Astrocyte (in vitro differentiated cells and primary cell): ENCODE measurements around the gene CDK6. TPM values are rescaled to one million over a fixed set of nuclear protein-coding genes. Genes with fewer than 3 reads are reported as not detected.
"Not testable (repeated sequence)": the region's sequence is repeated elsewhere in the genome, so short reads cannot be mapped to it uniquely, and the experiment has no call there.

Experiments
- DNase-seq: peaks from one replicate; pipeline ENCODE4 v3.0.0-alpha.2; 2010; ENCODE audit warnings: low read depth
- FAIRE-seq: peaks from 2 replicates; lab custom pipeline; 2011; peaks lifted over from hg19 to GRCh38; lab: Jason Lieb, UNC
- H2AFZ ChIP-seq: 2 replicates; pipeline ENCODE4 v1.6.0; 2012; ENCODE audit warnings: low read depth, low read length, inconsistent platforms
- H3K27ac ChIP-seq: 2 replicates; pipeline ENCODE4 v1.5.1; 2011; ENCODE audit warnings: low read depth, low read length, inconsistent platforms
- H3K27me3 ChIP-seq: 2 replicates; pipeline ENCODE4 v1.6.0; 2011; ENCODE audit warnings: low read length, inconsistent platforms; ENCODE audit not compliant: insufficient read depth
- H3K36me3 ChIP-seq: 2 replicates; pipeline ENCODE4 v1.5.1; 2011; ENCODE audit warnings: low read length, inconsistent platforms; ENCODE audit not compliant: insufficient read depth
- H3K4me1 ChIP-seq: 2 replicates; pipeline ENCODE4 v1.5.1; 2011; ENCODE audit warnings: low read length, inconsistent platforms; ENCODE audit not compliant: insufficient read depth
- H3K4me2 ChIP-seq: 2 replicates; pipeline ENCODE4 v1.6.0; 2012; ENCODE audit warnings: low read length, inconsistent platforms
- H3K4me3 ChIP-seq: 2 replicates; pipeline ENCODE4 v1.5.1; 2011; ENCODE audit warnings: low read depth, mild to moderate bottlenecking, low read length, inconsistent platforms; ENCODE audit not compliant: insufficient read depth
- H3K79me2 ChIP-seq: 2 replicates; pipeline ENCODE4 v1.6.0; 2012; ENCODE audit warnings: mild to moderate bottlenecking, low read length, inconsistent platforms; ENCODE audit not compliant: insufficient read depth
- H3K9ac ChIP-seq: 2 replicates; pipeline ENCODE4 v1.6.0; 2012; ENCODE audit warnings: mild to moderate bottlenecking, low read length, inconsistent platforms
- H3K9me3 ChIP-seq: 2 replicates; pipeline ENCODE4 v1.5.1; 2012; ENCODE audit warnings: low read depth, mild to moderate bottlenecking, low read length, inconsistent platforms; ENCODE audit not compliant: insufficient read depth
- H4K20me1 ChIP-seq: 2 replicates; pipeline ENCODE4 v1.6.0; 2012; ENCODE audit warnings: low read length, inconsistent platforms; ENCODE audit not compliant: insufficient read depth
- H3K27ac Mint-ChIP-seq: one replicate; pipeline ENCODE4 v1.8.0; 2021; ENCODE audit warnings: mild to moderate bottlenecking, mixed read lengths; ENCODE audit not compliant: unreplicated experiment
- H3K27me3 Mint-ChIP-seq: one replicate; pipeline ENCODE4 v1.8.0; 2021; ENCODE audit warnings: low read depth, mixed read lengths; ENCODE audit not compliant: unreplicated experiment
- H3K36me3 Mint-ChIP-seq: one replicate; pipeline ENCODE4 v1.8.0; 2021; ENCODE audit warnings: low read depth, mixed read lengths; ENCODE audit not compliant: unreplicated experiment
- H3K4me1 Mint-ChIP-seq: one replicate; pipeline ENCODE4 v1.8.0; 2021; ENCODE audit warnings: low read depth, mixed read lengths; ENCODE audit not compliant: unreplicated experiment
- H3K4me3 Mint-ChIP-seq: one replicate; pipeline ENCODE4 v1.8.0; 2021; ENCODE audit warnings: mild to moderate bottlenecking, moderate library complexity, mixed read lengths; ENCODE audit not compliant: unreplicated experiment
- H3K9me3 Mint-ChIP-seq: one replicate; pipeline ENCODE4 v1.8.0; 2021; ENCODE audit warnings: mild to moderate bottlenecking, mixed read lengths; ENCODE audit not compliant: unreplicated experiment
- CTCF ChIP-seq: IDR thresholded peaks from 2 replicates; pipeline ENCODE4 v1.5.1; 2011; ENCODE audit warnings: low read depth, mild to moderate bottlenecking, inconsistent platforms, low read length, moderate library complexity; ENCODE audit not compliant: insufficient read depth
- EZH2 ChIP-seq: IDR thresholded peaks from 2 replicates; pipeline ENCODE4 v1.6.1; 2012; ENCODE audit warnings: mild to moderate bottlenecking, low read length, inconsistent platforms; ENCODE audit not compliant: insufficient read depth
- total RNA-seq: library from RNA; stranded (reverse); gene quantifications from 2 replicates; pipeline ENCODE4 v1.2.1, GENCODE V29; 2021

CDK6 gene
- total RNA-seq, 1 donor from 2014 or later: 160 TPM

- Mint-ChIP-seq H3K4me3 (no peak overlapping the region), H3K27ac (no peak overlapping the region), H3K9me3 (peaks cover 21% of the 10 kb centered on the region), H3K27me3 (no peaks in the 10 kb centered on the region), H3K4me1 (peaks cover 20% of the 10 kb centered on the region), H3K36me3 (peaks cover 6% of the 10 kb centered on the region)
- peak overlapping the region; percentile 3 for H2AFZ ChIP-seq
- H3K4me3 ChIP-seq: no peak overlapping the region
- peaks cover 4% of the 10 kb centered on the region for H3K9me3 ChIP-seq
- FAIRE-seq: no peak
- no peaks in the 10 kb centered on the region for H4K20me1 ChIP-seq
- H3K4me1 ChIP-seq: peaks cover 33% of the 10 kb centered on the region
- peak overlapping the region; percentile 28 for H3K4me2 ChIP-seq
- no peak overlapping the region for H3K9ac ChIP-seq
- no peaks in the 10 kb centered on the region for H3K27me3 ChIP-seq
- no peak for TF ChIP-seq EZH2
- no peak for TF ChIP-seq CTCF
- no peaks in the 10 kb centered on the region for H3K36me3 ChIP-seq
- DNase-seq: peak; percentile 79
- no peak overlapping the region for H3K27ac ChIP-seq
- H3K79me2 ChIP-seq: no peaks in the 10 kb centered on the region
These were observed 36.3 kb upstream of the CDK6 start for GRCh38 chr7:92872701-92873100.

GRCh38 chr7:92868683-92869293 is 32.4 kb upstream of the CDK6 start:
- Histone ChIP-seq H3K9me3 (peaks cover 4% of the 10 kb centered on the region), H3K4me3 (no peak overlapping the region), H3K4me1 (peaks cover 13% of the 10 kb centered on the region), H3K9ac (no peak overlapping the region), H3K4me2 (no peak overlapping the region), H3K36me3 (no peaks in the 10 kb centered on the region), H3K27ac (no peak overlapping the region), H3K27me3 (no peaks in the 10 kb centered on the region), H3K79me2 (no peaks in the 10 kb centered on the region), H2AFZ (no peak overlapping the region), H4K20me1 (no peaks in the 10 kb centered on the region)
- no peaks in the 10 kb centered on the region for H3K27me3 Mint-ChIP-seq
- no peak overlapping the region for H3K27ac Mint-ChIP-seq
- peaks cover 9% of the 10 kb centered on the region for H3K36me3 Mint-ChIP-seq
- H3K4me1 Mint-ChIP-seq: peaks cover 2% of the 10 kb centered on the region
- H3K9me3 Mint-ChIP-seq: peaks cover 28% of the 10 kb centered on the region
- DNase-seq: no peak
- no peak for TF ChIP-seq CTCF
- TF ChIP-seq EZH2: no peak
- no peak for FAIRE-seq
- H3K4me3 Mint-ChIP-seq: no peak overlapping the region

GRCh38 chr7:92864169-92864568 is 27.8 kb upstream of the CDK6 start:
- not testable (repeated sequence) for FAIRE-seq, H3K4me2 ChIP-seq, H3K4me3 Mint-ChIP-seq, H2AFZ ChIP-seq, H3K9me3 ChIP-seq, H3K36me3 ChIP-seq, H3K27me3 ChIP-seq, H3K27me3 Mint-ChIP-seq, H4K20me1 ChIP-seq, H3K79me2 ChIP-seq, DNase-seq, H3K9ac ChIP-seq, H3K4me1 ChIP-seq, H3K27ac Mint-ChIP-seq, H3K27ac ChIP-seq, H3K4me1 Mint-ChIP-seq, H3K4me3 ChIP-seq
- Mint-ChIP-seq H3K9me3 (peaks cover 28% of the 10 kb centered on the region), H3K36me3 (peaks cover 17% of the 10 kb centered on the region)
